B cell (primary cell): ENCODE measurements around the gene MRTFA. TPM values are rescaled to one million over a fixed set of nuclear protein-coding genes. Genes with fewer than 3 reads are reported as not detected.

ENCODE experiments used
- ATAC-seq: fragments of 200-7000 bp; cut with Tn5 transposase; one replicate; pipeline ENCODE4 v1.10.0; 2021; ENCODE audit warnings: low read depth, mild to moderate bottlenecking, moderate number of reproducible peaks, moderate library complexity
- CTCF ChIA-PET: fragments of 350-600 bp; sonication (Branson Sonifier 250); formaldehyde crosslinking; loops from one replicate; lab custom pipeline; 2021; ENCODE audit warnings: antibody characterized with exemption, inconsistent platforms; lab: Charles Lee
- POLR2A ChIA-PET: fragments of 350-600 bp; sonication (Branson Sonifier 250); formaldehyde crosslinking; loops from one replicate; lab custom pipeline; 2021; ENCODE audit warnings: antibody characterized with exemption; lab: Charles Lee
- DNase-seq: peaks from one replicate; pipeline ENCODE4 v3.0.0; 2013
- H2AFZ ChIP-seq: 2 replicates; pipeline ENCODE4 v1.6.1; 2012; ENCODE audit warnings: mild to moderate bottlenecking, low read depth, low read length; ENCODE audit not compliant: insufficient read depth, poor library complexity, severe bottlenecking
- H3K27ac ChIP-seq, 2 donors: 1 replicate in 1 of 2; 2 replicates in 1 of 2; pipeline ENCODE4 v1.5.1; 2012 to 2013; ENCODE audit warnings: low read length in 2 of 2, mild to moderate bottlenecking in 2 of 2, moderate library complexity in 1 of 2
- H3K27me3 ChIP-seq, 4 experiments: fragments of 200-600 bp in 1 of 4; sonication (generic) in 1 of 4; replicated peaks in 1 of 4; 1 replicate in 2 of 4; 2 replicates in 2 of 4; pipeline versions ENCODE4 v1.6.1 to v1.7.0; 2013 to 2016; ENCODE audit warnings: low read length in 3 of 4, mild to moderate bottlenecking in 2 of 4, mixed read lengths in 1 of 4, moderate library complexity in 1 of 4; ENCODE audit not compliant: insufficient read depth in 4 of 4, control insufficient read depth in 3 of 4; ENCODE audit errors: control extremely low read depth in 1 of 4
- H3K36me3 ChIP-seq, 2 experiments: replicated peaks in 1 of 2; 1 replicate in 1 of 2; 2 replicates in 1 of 2; pipeline versions ENCODE4 v1.6.1 to v1.7.1; 2013; ENCODE audit warnings: low read length in 1 of 2; ENCODE audit not compliant: insufficient read depth in 2 of 2, control insufficient read depth in 1 of 2; ENCODE audit errors: control extremely low read depth in 1 of 2, extremely low read depth in 1 of 2
- H3K4me1 ChIP-seq, 2 donors: fragments of 200-600 bp in 1 of 2; sonication (generic) in 1 of 2; 1 replicate in 1 of 2; 2 replicates in 1 of 2; pipeline versions ENCODE4 v1.5.1 to v1.6.1; 2013 to 2017; ENCODE audit warnings: low read length in 2 of 2; ENCODE audit not compliant: control insufficient read depth in 2 of 2, insufficient read depth in 2 of 2
- H3K4me2 ChIP-seq: replicated peaks from 2 replicates; pipeline ENCODE3; 2012; ENCODE audit warnings: mild to moderate bottlenecking, low read depth, low read length; ENCODE audit not compliant: poor library complexity, severe bottlenecking
- H3K4me3 ChIP-seq, 5 experiments: fragments of 200-600 bp in 1 of 5; sonication (generic) in 1 of 5; 1 replicate in 3 of 5; 2 replicates in 2 of 5; pipeline versions ENCODE4 v1.5.1 to v1.7.0; 2011 to 2016; ENCODE audit warnings: low read length in 4 of 5, mild to moderate bottlenecking in 4 of 5, low read depth in 2 of 5, control low read depth in 1 of 5, moderate library complexity in 1 of 5; ENCODE audit not compliant: insufficient read depth in 1 of 5; ENCODE audit errors: control extremely low read depth in 1 of 5, extremely low read depth in 1 of 5
- H3K79me2 ChIP-seq: fragments of 200-600 bp; sonication (generic); one replicate; pipeline ENCODE4 v1.6.0; 2016; ENCODE audit warnings: low read length; ENCODE audit not compliant: control insufficient read depth, insufficient read depth
- H3K9ac ChIP-seq: fragments of 200-600 bp; sonication (generic); 2 replicates; pipeline ENCODE4 v1.6.1; 2017; ENCODE audit warnings: mild to moderate bottlenecking, low read length, moderate library complexity
- H3K9me3 ChIP-seq, 3 donors: one replicate each; pipeline versions ENCODE4 v1.6.1 to v1.7.1; 2013; ENCODE audit warnings: low read length in 2 of 3; ENCODE audit not compliant: control insufficient read depth in 2 of 3, insufficient read depth in 1 of 3; ENCODE audit errors: control extremely low read depth in 1 of 3
- H4K20me1 ChIP-seq: 2 replicates; pipeline ENCODE4 v1.6.0; 2012; ENCODE audit warnings: mild to moderate bottlenecking, low read length; ENCODE audit not compliant: insufficient read depth, control insufficient read depth, poor library complexity, severe bottlenecking
- H3K27ac Mint-ChIP-seq: one replicate; pipeline ENCODE4 v1.8.0; 2021; ENCODE audit warnings: mixed read lengths
- H3K27me3 Mint-ChIP-seq: one replicate; pipeline ENCODE4 v1.8.0; 2021; ENCODE audit warnings: mixed read lengths
- H3K4me1 Mint-ChIP-seq: one replicate; pipeline ENCODE4 v1.8.0; 2021; ENCODE audit warnings: mixed read lengths
- H3K4me3 Mint-ChIP-seq: one replicate; pipeline ENCODE4 v1.8.0; 2021; ENCODE audit warnings: mixed read lengths
- H3K9me3 Mint-ChIP-seq: one replicate; pipeline ENCODE4 v1.8.0; 2022; ENCODE audit warnings: mixed read lengths; ENCODE audit not compliant: insufficient read depth
- EZH2 ChIP-seq: IDR thresholded peaks from 2 replicates; pipeline ENCODE4 v1.6.1; 2012; ENCODE audit warnings: borderline replicate concordance, low read depth, mild to moderate bottlenecking, moderate library complexity, low read length; ENCODE audit not compliant: insufficient read depth, poor library complexity, severe bottlenecking
- WGBS: methylation state at CpG from one replicate; pipeline ENCODE4 v1.1.5; 2013; ENCODE audit warnings: missing lambda C conversion rate; ENCODE audit not compliant: insufficient coverage; 5-methylcytosine and 5-hydroxymethylcytosine counted together
- intact Hi-C: fragments of 100-400 bp; cut with micrococcal nuclease; formaldehyde crosslinking; loops from one replicate; pipeline ENCODE4 v1.10.0; 2022
- polyA plus RNA-seq: library from polyadenylated mRNA; depleted of rRNA; stranded (reverse); fragments of >200 nt; gene quantifications from 2 replicates; pipeline ENCODE4 v1.2.3, GENCODE V29; 2012
- total RNA-seq, 2 donors: library from RNA; stranded (reverse); fragments of 120-200 nt in 1 of 2; gene quantifications; 1 replicate in 1 of 2; 2 replicates in 1 of 2; pipeline versions ENCODE4 v1.2.3 to v1.2.4, GENCODE V29; 2013 to 2022
- TF ChIP-seq, protein P1 (sequence below): fragments of 200-600 bp; IDR thresholded peaks from one replicate; pipeline ENCODE4 v1.8.0; 2022; ENCODE audit warnings: antibody characterized with exemption, mild to moderate bottlenecking

The MRTFA gene
- total and polyA plus RNA-seq, 2 donors (not counting 1 experiment from before 2014, with no cell fraction given), result 28.9 to 82.6 TPM

DNA sequence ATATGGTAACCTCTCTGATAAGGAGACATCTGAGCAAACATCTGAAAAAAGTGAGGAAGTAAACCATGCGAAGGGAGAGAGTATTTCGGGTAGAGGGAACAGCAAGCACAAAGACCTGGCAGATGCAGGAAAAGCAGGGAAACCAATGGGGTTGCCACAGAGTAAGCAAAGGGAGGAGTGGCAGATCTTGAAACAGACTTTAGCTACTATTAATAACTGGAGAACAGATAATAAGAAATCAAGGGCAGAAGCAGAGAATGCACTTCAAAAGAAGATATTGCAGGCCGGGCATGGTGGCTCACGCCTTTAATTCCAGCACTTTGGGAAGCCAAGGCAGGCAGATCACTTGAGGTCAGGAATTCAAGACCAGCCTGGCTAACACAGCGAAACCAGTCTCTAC is 18.1 kb downstream of the MRTFA start:
- Histone ChIP-seq H3K27me3 (no peaks in the 10 kb centered on the region), H3K79me2 (peaks cover 91% of the 10 kb centered on the region), H3K4me3 (no peak overlapping the region), H2AFZ (no peak overlapping the region), H3K27ac (no peak overlapping the region), H3K9ac (no peak overlapping the region), H3K9me3 (peaks cover 0 to 7% (median 3%) of the 10 kb centered on the region in 3 donors), H3K4me2 (no peak overlapping the region), H3K36me3 (peaks cover 1 to 2% of the 10 kb centered on the region in 2 experiments), H3K4me1 (peaks cover 3 to 6% of the 10 kb centered on the region in 2 donors), H4K20me1 (peaks cover 20% of the 10 kb centered on the region)
- H3K27ac Mint-ChIP-seq, result no peak overlapping the region
- H3K4me1 Mint-ChIP-seq, result peaks cover 25% of the 10 kb centered on the region
- ChIA-PET CTCF (no interaction called here), POLR2A (no interaction called here)
- TF ChIP-seq EZH2, result no peak
- TF ChIP-seq, protein P1, sequence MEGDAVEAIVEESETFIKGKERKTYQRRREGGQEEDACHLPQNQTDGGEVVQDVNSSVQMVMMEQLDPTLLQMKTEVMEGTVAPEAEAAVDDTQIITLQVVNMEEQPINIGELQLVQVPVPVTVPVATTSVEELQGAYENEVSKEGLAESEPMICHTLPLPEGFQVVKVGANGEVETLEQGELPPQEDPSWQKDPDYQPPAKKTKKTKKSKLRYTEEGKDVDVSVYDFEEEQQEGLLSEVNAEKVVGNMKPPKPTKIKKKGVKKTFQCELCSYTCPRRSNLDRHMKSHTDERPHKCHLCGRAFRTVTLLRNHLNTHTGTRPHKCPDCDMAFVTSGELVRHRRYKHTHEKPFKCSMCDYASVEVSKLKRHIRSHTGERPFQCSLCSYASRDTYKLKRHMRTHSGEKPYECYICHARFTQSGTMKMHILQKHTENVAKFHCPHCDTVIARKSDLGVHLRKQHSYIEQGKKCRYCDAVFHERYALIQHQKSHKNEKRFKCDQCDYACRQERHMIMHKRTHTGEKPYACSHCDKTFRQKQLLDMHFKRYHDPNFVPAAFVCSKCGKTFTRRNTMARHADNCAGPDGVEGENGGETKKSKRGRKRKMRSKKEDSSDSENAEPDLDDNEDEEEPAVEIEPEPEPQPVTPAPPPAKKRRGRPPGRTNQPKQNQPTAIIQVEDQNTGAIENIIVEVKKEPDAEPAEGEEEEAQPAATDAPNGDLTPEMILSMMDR, result no peak
- ATAC-seq, result no peak
- no peak overlapping the region for H3K4me3 Mint-ChIP-seq
- DNase-seq, result no peak
- intact Hi-C loops, result no loop called here
- peaks cover 3% of the 10 kb centered on the region for H3K9me3 Mint-ChIP-seq
- no peaks in the 10 kb centered on the region for H3K27me3 Mint-ChIP-seq
- 95% methylated on average over 4 of the region's 5 CpGs for WGBS

DNA sequence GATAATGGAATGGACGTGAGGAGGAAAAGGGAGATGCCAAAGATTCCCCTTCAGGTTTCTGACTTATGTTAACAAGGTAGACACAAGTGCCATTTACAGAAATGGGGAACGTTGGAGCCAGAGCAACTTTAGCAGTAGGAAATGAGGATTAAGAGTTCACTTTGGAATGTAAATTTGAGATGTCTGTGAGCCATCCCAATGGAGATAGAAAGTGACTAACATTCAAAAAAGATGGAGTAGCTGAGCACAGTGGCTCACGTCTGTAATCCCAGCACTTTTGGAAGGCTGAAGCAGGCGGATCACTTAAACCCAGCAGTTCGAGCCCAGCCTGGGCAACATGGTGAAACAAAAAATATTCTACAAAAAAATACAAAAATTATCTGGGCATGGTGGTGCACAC is 19.9 kb downstream of the MRTFA start:
- no peak overlapping the region for H3K4me2 ChIP-seq
- DNase-seq (no peak), ATAC-seq (no peak)
- POLR2A ChIA-PET, result no interaction called here
- CTCF ChIA-PET, result interaction anchor here (1.0 kb wide), 1 partner anchor 129 kb away, joined by 3 read pairs; no protein-coding TSS in a partner anchor
- H2AFZ ChIP-seq, result no peak overlapping the region
- no peak overlapping the region for H3K27ac ChIP-seq
- H3K79me2 ChIP-seq, result peaks cover 94% of the 10 kb centered on the region
- H3K27me3 ChIP-seq, result no peaks in the 10 kb centered on the region
- H3K4me3 ChIP-seq, result no peak overlapping the region
- peaks cover 0 to 4% (median 3%) of the 10 kb centered on the region in 3 donors for H3K9me3 ChIP-seq
- no peak overlapping the region for H3K27ac Mint-ChIP-seq
- intact Hi-C loops, result no loop called here
- peaks cover 3% of the 10 kb centered on the region in 2 donors for H3K4me1 ChIP-seq
- H3K4me3 Mint-ChIP-seq, result no peak overlapping the region
- no peak overlapping the region for H3K9ac ChIP-seq
- H3K36me3 ChIP-seq, result no peaks in the 10 kb centered on the region
- 97% methylated on average over 4 of the region's 5 CpGs for WGBS
- no peaks in the 10 kb centered on the region for H3K27me3 Mint-ChIP-seq
- H3K4me1 Mint-ChIP-seq, result peaks cover 30% of the 10 kb centered on the region
- peaks cover 14% of the 10 kb centered on the region for H4K20me1 ChIP-seq
- TF ChIP-seq, protein P1, result no peak
- no peak for TF ChIP-seq EZH2
- H3K9me3 Mint-ChIP-seq, result no peaks in the 10 kb centered on the region
